DOHH2 (cell line): ENCODE measurements around the gene TRAPPC5.
A peak's percentile ranks its signal among the peaks of the same experiment; 100 is the strongest.

Source experiments
- H3F3A ChIP-seq: fragments of 200-600 bp; sonication (generic), shearing (Covaris generic); 2 replicates; pipeline ENCODE4 v1.6.0; 2016; ENCODE audit warnings: antibody characterized with exemption, mild to moderate bottlenecking; ENCODE audit not compliant: control insufficient read depth, insufficient read depth
- H3K27ac ChIP-seq: fragments of 200-600 bp; sonication (generic); 2 replicates; pipeline ENCODE4 v1.5.1; 2014; ENCODE audit warnings: low read depth, mild to moderate bottlenecking, low read length, moderate library complexity
- H3K27me3 ChIP-seq: fragments of 200-600 bp; sonication (generic); 2 replicates; pipeline ENCODE4 v1.6.1; 2014; ENCODE audit warnings: mild to moderate bottlenecking, low read length, mixed read lengths; ENCODE audit not compliant: control insufficient read depth
- H3K36me3 ChIP-seq: fragments of 200-600 bp; sonication (generic); 2 replicates; pipeline ENCODE4 v1.6.1; 2014; ENCODE audit warnings: mild to moderate bottlenecking, low read length, moderate library complexity, mixed read lengths; ENCODE audit not compliant: control insufficient read depth
- H3K4me1 ChIP-seq: fragments of 200-600 bp; sonication (generic); 2 replicates; pipeline ENCODE4 v1.6.1; 2014; ENCODE audit warnings: mild to moderate bottlenecking, low read length, mixed read lengths; ENCODE audit not compliant: control insufficient read depth
- H3K4me2 ChIP-seq: fragments of 200-600 bp; sonication (generic); 2 replicates; pipeline ENCODE4 v1.6.0; 2014; ENCODE audit warnings: mild to moderate bottlenecking, low read length, moderate library complexity
- H3K4me3 ChIP-seq: fragments of 200-600 bp; sonication (generic); 2 replicates; pipeline ENCODE4 v1.5.1; 2014; ENCODE audit warnings: mild to moderate bottlenecking, low read length, mixed read lengths
- H3K79me2 ChIP-seq: fragments of 200-600 bp; sonication (generic); 2 replicates; pipeline ENCODE4 v1.6.1; 2014; ENCODE audit warnings: mild to moderate bottlenecking, low read length, mixed read lengths; ENCODE audit not compliant: control insufficient read depth
- H3K9me2 ChIP-seq: fragments of 200-600 bp; sonication (generic); replicated peaks from 2 replicates; pipeline ENCODE4 v1.6.1; 2014; ENCODE audit warnings: mild to moderate bottlenecking, low read length, mixed read lengths; ENCODE audit not compliant: control insufficient read depth
- H3K9me3 ChIP-seq: fragments of 200-600 bp; sonication (generic); 2 replicates; pipeline ENCODE4 v1.6.1; 2014; ENCODE audit warnings: antibody characterized with exemption, low read length, mixed read lengths; ENCODE audit not compliant: control insufficient read depth, insufficient read depth
- H4K20me1 ChIP-seq: fragments of 200-600 bp; sonication (generic); 2 replicates; pipeline ENCODE4 v1.6.0; 2014; ENCODE audit warnings: low read depth, mild to moderate bottlenecking, antibody characterized with exemption, low read length, moderate library complexity; ENCODE audit not compliant: control insufficient read depth, insufficient read depth
- CTCF ChIP-seq: fragments of 200-600 bp; sonication (generic); IDR thresholded peaks from one replicate; pipeline ENCODE4 v1.5.1; 2014; ENCODE audit warnings: antibody characterized with exemption, mild to moderate bottlenecking, low read depth, low read length; ENCODE audit not compliant: poor library complexity, severe bottlenecking
- EZH2phosphoT487 ChIP-seq: fragments of 200-600 bp; sonication (generic); IDR thresholded peaks from 2 replicates; pipeline ENCODE4 v1.6.1; 2017; ENCODE audit warnings: borderline replicate concordance, mild to moderate bottlenecking, antibody characterized with exemption, low read length, moderate library complexity, mixed read lengths

The TRAPPC5 gene

GRCh38 chr19:7658219-7658686, 22.4 kb upstream of the TRAPPC5 start:
- Histone ChIP-seq H3K36me3 (no peaks in the 10 kb centered on the region), H3K27ac (no peak overlapping the region), H3F3A (no peaks in the 10 kb centered on the region), H3K4me2 (peak overlapping the region; percentile 12), H3K4me3 (no peak overlapping the region), H3K27me3 (no peaks in the 10 kb centered on the region), H3K9me2 (no peaks in the 10 kb centered on the region), H3K79me2 (no peaks in the 10 kb centered on the region), H4K20me1 (no peaks in the 10 kb centered on the region), H3K9me3 (no peaks in the 10 kb centered on the region), H3K4me1 (peaks cover 14% of the 10 kb centered on the region)
- TF ChIP-seq EZH2phosphoT487 (no peak), CTCF (no peak)

- TF ChIP-seq CTCF (no peak), EZH2phosphoT487 (no peak)
- Histone ChIP-seq H4K20me1 (no peaks in the 10 kb centered on the region), H3K79me2 (no peaks in the 10 kb centered on the region), H3K9me2 (no peaks in the 10 kb centered on the region), H3K4me3 (no peak overlapping the region), H3F3A (no peaks in the 10 kb centered on the region), H3K9me3 (no peaks in the 10 kb centered on the region), H3K27me3 (no peaks in the 10 kb centered on the region), H3K36me3 (no peaks in the 10 kb centered on the region), H3K4me1 (peaks cover 14% of the 10 kb centered on the region), H3K4me2 (no peak overlapping the region), H3K27ac (no peak overlapping the region)
These were observed 18.7 kb upstream of the TRAPPC5 start for GRCh38 chr19:7661744-7662538.

GRCh38 chr19:7662657-7663056, 18.0 kb upstream of the TRAPPC5 start:
- H3K79me2 ChIP-seq, result no peaks in the 10 kb centered on the region
- no peaks in the 10 kb centered on the region for H3K36me3 ChIP-seq
- H3K9me2 ChIP-seq, result no peaks in the 10 kb centered on the region
- H3K4me3 ChIP-seq, result no peak overlapping the region
- no peak for TF ChIP-seq EZH2phosphoT487
- TF ChIP-seq CTCF, result no peak
- H3K9me3 ChIP-seq, result no peaks in the 10 kb centered on the region
- H3F3A ChIP-seq, result no peaks in the 10 kb centered on the region
- no peak overlapping the region for H3K27ac ChIP-seq
- peaks cover 9% of the 10 kb centered on the region for H3K4me1 ChIP-seq
- no peak overlapping the region for H3K4me2 ChIP-seq
- H3K27me3 ChIP-seq, result no peaks in the 10 kb centered on the region
- H4K20me1 ChIP-seq, result no peaks in the 10 kb centered on the region
